HEK293 (cell line): ENCODE data around the gene TPP2.

Experiments used
- CTCF ChIA-PET: fragments of 350-600 bp; formaldehyde crosslinking; extraction: SDS; loops from one replicate; lab custom pipeline; 2021; ENCODE audit warnings: antibody characterized with exemption; lab: Yijun Ruan, JAX
- POLR2A ChIA-PET: fragments of 300-600 bp; formaldehyde crosslinking; extraction: SDS; loops from one replicate; lab custom pipeline; 2020; ENCODE audit warnings: antibody characterized with exemption, inconsistent platforms; lab: Yijun Ruan, JAX
- H3K27ac ChIP-seq: fragments of 200-500 bp; sonication (Bioruptor generic); 2 replicates; pipeline ENCODE4 v1.5.1; 2014; ENCODE audit warnings: low read depth, low read length, control low read depth, inconsistent platforms; ENCODE audit errors: extremely low read depth
- H3K36me3 ChIP-seq, 2 experiments: fragments of 200-500 bp in 1 of 2; sonication (Bioruptor generic) in 1 of 2; 1 replicate in 1 of 2; 2 replicates in 1 of 2; pipeline ENCODE4 v1.5.1; 2014 to 2017; ENCODE audit warnings: inconsistent platforms in 2 of 2, low read length in 2 of 2; ENCODE audit not compliant: control insufficient read depth in 2 of 2, insufficient read depth in 1 of 2
- H3K4me1 ChIP-seq: fragments of 200-500 bp; sonication (Bioruptor generic); 2 replicates; pipeline ENCODE4 v1.5.1; 2014; ENCODE audit warnings: mild to moderate bottlenecking, low read length, inconsistent platforms; ENCODE audit not compliant: control insufficient read depth, insufficient read depth
- H3K4me3 ChIP-seq: 2 replicates; pipeline ENCODE4 v1.5.1; 2011; ENCODE audit warnings: low read depth, mild to moderate bottlenecking, control low read depth, low read length, moderate library complexity
- H3K9me3 ChIP-seq: fragments of 200-500 bp; sonication (Bioruptor generic); 2 replicates; pipeline ENCODE4 v1.5.1; 2014; ENCODE audit warnings: low read depth, low read length, inconsistent platforms; ENCODE audit not compliant: control insufficient read depth, insufficient read depth
- BCL11B ChIP-seq: fragments of 450-650 bp; formaldehyde crosslinking; IDR thresholded peaks from 2 replicates; pipeline ENCODE4 v1.5.1; 2016; ENCODE audit warnings: low read depth, missing biosample characterization, missing genetic modification characterization
- ELK4 ChIP-seq: IDR thresholded peaks from 2 replicates; pipeline ENCODE4 v1.6.1; 2011; ENCODE audit warnings: mild to moderate bottlenecking, low read depth, low read length, borderline replicate concordance
- KLF9 ChIP-seq: fragments of 450-650 bp; formaldehyde crosslinking; IDR thresholded peaks from 2 replicates; pipeline ENCODE4 v1.5.1; 2016; ENCODE audit warnings: missing biosample characterization, missing genetic modification characterization, low read depth
- PBX3 ChIP-seq: sonication (generic); formaldehyde crosslinking; IDR thresholded peaks from 2 replicates; pipeline ENCODE4 v1.8.1; 2022; ENCODE audit warnings: mild to moderate bottlenecking, moderate library complexity, missing genetic modification reagents
- SP3 ChIP-seq: fragments of 450-650 bp; formaldehyde crosslinking; IDR thresholded peaks from 2 replicates; pipeline ENCODE4 v1.5.1; 2016; ENCODE audit warnings: missing biosample characterization, missing genetic modification characterization
- TRIM28 ChIP-seq: IDR thresholded peaks from 2 replicates; pipeline ENCODE4 v1.6.1; 2011; ENCODE audit warnings: low read length, control low read depth, borderline replicate concordance
- ZBTB20 ChIP-seq: fragments of 450-650 bp; formaldehyde crosslinking; IDR thresholded peaks from 2 replicates; pipeline ENCODE4 v1.5.1; 2016; ENCODE audit warnings: missing biosample characterization, missing genetic modification characterization
- ZBTB49 ChIP-seq: fragments of 450-650 bp; formaldehyde crosslinking; IDR thresholded peaks from 2 replicates; pipeline ENCODE4 v1.5.1; 2016; ENCODE audit warnings: missing biosample characterization, missing genetic modification characterization, low read depth
- ZNF114 ChIP-seq: fragments of 450-650 bp; formaldehyde crosslinking; IDR thresholded peaks from 2 replicates; pipeline ENCODE4 v1.5.0; 2017; ENCODE audit warnings: missing biosample characterization, missing genetic modification characterization
- ZNF133 ChIP-seq: fragments of 450-650 bp; formaldehyde crosslinking; IDR thresholded peaks from 2 replicates; pipeline ENCODE4 v1.5.1; 2016; ENCODE audit warnings: missing biosample characterization, missing genetic modification characterization
- ZNF404 ChIP-seq: fragments of 450-650 bp; formaldehyde crosslinking; IDR thresholded peaks from 2 replicates; pipeline ENCODE4 v1.5.1; 2017; ENCODE audit warnings: missing biosample characterization, missing genetic modification characterization
- ZNF560 ChIP-seq: fragments of 450-650 bp; formaldehyde crosslinking; IDR thresholded peaks from 2 replicates; pipeline ENCODE4 v1.5.1; 2017; ENCODE audit warnings: missing biosample characterization, missing genetic modification characterization, borderline replicate concordance
- ZNF623 ChIP-seq: fragments of 450-650 bp; formaldehyde crosslinking; IDR thresholded peaks from 2 replicates; pipeline ENCODE4 v1.5.1; 2016; ENCODE audit warnings: missing biosample characterization, missing genetic modification characterization
- ZNF677 ChIP-seq: fragments of 450-650 bp; IDR thresholded peaks from 2 replicates; pipeline ENCODE4 v1.5.0; 2018; ENCODE audit warnings: missing biosample characterization, mild to moderate bottlenecking, missing genetic modification characterization, moderate library complexity
- ZSCAN4 ChIP-seq: fragments of 450-650 bp; formaldehyde crosslinking; IDR thresholded peaks from 2 replicates; pipeline ENCODE4 v1.5.1; 2017; ENCODE audit warnings: missing biosample characterization, missing genetic modification characterization

The TPP2 gene

GRCh38 chr13:102715447-102715846, 118.7 kb downstream of the TPP2 start:
- H3K4me1 ChIP-seq = no peaks in the 10 kb centered on the region
- no peak overlapping the region for H3K4me3 ChIP-seq
- H3K27ac ChIP-seq = no peak overlapping the region
- H3K9me3 ChIP-seq = no peaks in the 10 kb centered on the region
- ChIA-PET CTCF (interaction anchor here (0.6 kb wide), 1 partner anchor 110 kb away, joined by 6 read pairs; no protein-coding TSS in a partner anchor), POLR2A (no interaction called here)
- TF ChIP-seq TRIM28 = no peak
- TF ChIP-seq ZNF560 (tag by site-specific recombination) = no peak
- TF ChIP-seq ZBTB49 = no peak
- TF ChIP-seq ZNF677 (tag by site-specific recombination) = peak; percentile 53; the same call in 1 of the 2 replicates
- H3K36me3 ChIP-seq = no peaks in the 10 kb centered on the region

- no peak overlapping the region for H3K27ac ChIP-seq
- POLR2A ChIA-PET = interaction anchor here (1.1 to 1.8 kb wide), 2 partner anchors 10 to 122 kb away, joined by 3 to 4 read pairs; partner anchors contain the start of gene TPP2
- TF ChIP-seq PBX3 (CRISPR knock-in tag) (no peak), BCL11B (no peak), TRIM28 (no peak), KLF9 (tag by site-specific recombination) (no peak)
- H3K9me3 ChIP-seq = no peaks in the 10 kb centered on the region
- CTCF ChIA-PET = interaction anchor here (0.8 to 1.2 kb wide), 2 partner anchors 134 to 139 kb away, joined by 3 to 6 read pairs; no protein-coding TSS in a partner anchor
- no peaks in the 10 kb centered on the region for H3K36me3 ChIP-seq
- H3K4me3 ChIP-seq = no peak overlapping the region
- no peaks in the 10 kb centered on the region for H3K4me1 ChIP-seq
These were observed 122.0 kb downstream of the TPP2 start for GRCh38 chr13:102718746-102719145.

GRCh38 chr13:102721800-102722231, 125.0 kb downstream of the TPP2 start:
- Histone ChIP-seq H3K9me3 (no peaks in the 10 kb centered on the region), H3K27ac (no peak overlapping the region), H3K4me1 (no peaks in the 10 kb centered on the region), H3K4me3 (no peak overlapping the region), H3K36me3 (no peaks in the 10 kb centered on the region)
- POLR2A ChIA-PET = no interaction called here
- TF ChIP-seq ZNF623 (tag by site-specific recombination) (no peak), ZNF404 (tag by site-specific recombination) (no peak), ZBTB20 (tag by site-specific recombination) (no peak), ZNF114 (tag by site-specific recombination) (no peak), ELK4 (no peak), ZNF133 (tag by site-specific recombination) (no peak), ZSCAN4 (tag by site-specific recombination) (no peak), SP3 (no peak), ZNF677 (tag by site-specific recombination) (no peak)
- CTCF ChIA-PET = interaction anchor here (0.8 kb wide), 1 partner anchor 140 kb away, joined by 3 read pairs; no protein-coding TSS in a partner anchor
